Natural killer cell treated with Interleukin-12 subunit alpha and Interleukin-12 subunit beta and Interleukin-15 and Interleukin-18, amount 100 ng/mL, for 72 hours (primary cell): ENCODE measurements around the gene SLC25A18. TPM values are rescaled to one million over a fixed set of nuclear protein-coding genes. Genes with fewer than 3 reads are reported as not detected.

Experiments
- ATAC-seq, 2 donors: fragments of 150-1000 bp; cut with Tn5 transposase in 1 of 2; sonication (Bioruptor Pico), chemical (Tn5 transposase) in 1 of 2; 2 replicates each; pipeline ENCODE4 v1.10.0; 2021
- DNase-seq: peaks from one replicate; pipeline ENCODE4 v3.0.0; 2022; ENCODE audit warnings: low spot score
- H3K27ac Mint-ChIP-seq, 2 donors: 1 replicate in 1 of 2; 2 replicates in 1 of 2; pipeline ENCODE4 v1.8.0; 2022; ENCODE audit warnings: mixed read lengths in 2 of 2, mild to moderate bottlenecking in 1 of 2, moderate library complexity in 1 of 2
- H3K27me3 Mint-ChIP-seq, 2 donors: 1 replicate in 1 of 2; 2 replicates in 1 of 2; pipeline ENCODE4 v1.8.0; 2022; ENCODE audit warnings: mixed read lengths in 2 of 2
- H3K36me3 Mint-ChIP-seq: one replicate; pipeline ENCODE4 v1.8.0; 2022; ENCODE audit warnings: mixed read lengths
- H3K4me1 Mint-ChIP-seq, 2 donors: 1 replicate in 1 of 2; 2 replicates in 1 of 2; pipeline ENCODE4 v1.8.0; 2022; ENCODE audit warnings: low read depth in 2 of 2, mixed read lengths in 2 of 2, mild to moderate bottlenecking in 1 of 2
- H3K4me3 Mint-ChIP-seq: one replicate; pipeline ENCODE4 v1.8.0; 2022; ENCODE audit warnings: mixed read lengths
- H3K9me3 Mint-ChIP-seq: 2 replicates; pipeline ENCODE4 v1.8.0; 2022; ENCODE audit warnings: mixed read lengths
- total RNA-seq, 2 donors: library from RNA; stranded (reverse); gene quantifications; one replicate each; pipeline ENCODE4 v1.2.3, GENCODE V29; 2022

The SLC25A18 gene
- total RNA-seq, 2 donors from 2014 or later: not detected

DNA sequence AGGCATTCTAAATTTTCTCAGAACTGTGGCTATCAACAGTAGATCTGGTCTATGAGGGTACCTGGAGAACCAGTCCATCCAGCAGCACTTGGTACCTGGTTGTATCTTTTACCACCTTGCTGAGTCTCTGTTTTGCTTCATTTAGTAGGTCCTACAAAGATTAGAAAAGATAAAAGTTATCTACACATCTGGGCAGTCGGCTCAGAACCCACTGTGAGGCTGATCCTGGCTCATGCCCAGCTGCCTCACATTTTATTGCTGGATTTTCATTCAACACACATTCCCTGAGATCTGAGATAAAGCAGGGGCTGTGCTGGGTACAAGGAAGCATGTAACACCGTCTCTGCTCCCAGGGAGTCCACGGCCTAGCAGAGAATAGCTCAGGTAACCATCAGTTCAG, 37.7 kb downstream of the SLC25A18 start:
- Mint-ChIP-seq H3K4me3 (no peak overlapping the region), H3K27ac (no peak overlapping the region), H3K4me1 (peaks cover 0 to 7% of the 10 kb centered on the region in 2 donors), H3K27me3 (no peaks in the 10 kb centered on the region), H3K36me3 (peaks cover 14% of the 10 kb centered on the region), H3K9me3 (no peaks in the 10 kb centered on the region)
- DNase-seq: no peak
- ATAC-seq: no peak

GRCh38 chr22:17603668-17604067, 40.4 kb downstream of the SLC25A18 start:
- H3K27ac Mint-ChIP-seq: no peak overlapping the region

DNA sequence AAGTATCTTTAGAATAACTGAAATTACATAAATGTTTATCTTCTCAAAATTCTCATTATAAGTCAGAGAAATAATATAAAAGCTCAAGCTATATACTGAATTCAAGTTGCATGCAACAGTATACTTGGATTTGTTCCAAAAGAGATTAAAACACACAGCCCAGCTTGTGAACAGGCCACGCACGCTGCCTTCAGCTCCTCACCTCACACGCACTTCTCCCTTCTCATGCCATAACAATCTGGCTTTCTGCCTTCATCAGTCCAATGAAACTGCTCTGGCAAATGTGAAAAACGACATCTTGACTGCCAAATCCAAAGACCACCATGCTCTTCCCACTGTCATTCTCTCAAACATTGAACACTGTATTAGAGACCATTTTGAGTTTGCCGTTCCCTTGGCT, 43.2 kb downstream of the SLC25A18 start:
- ATAC-seq (no peak), DNase-seq (no peak)
- Mint-ChIP-seq H3K4me1 (no peaks in the 10 kb centered on the region), H3K36me3 (no peaks in the 10 kb centered on the region), H3K4me3 (no peak overlapping the region), H3K9me3 (no peaks in the 10 kb centered on the region), H3K27me3 (no peaks in the 10 kb centered on the region), H3K27ac (no peak overlapping the region)

More at GRCh38 chr22:17603668-17604067, 40.4 kb downstream of the SLC25A18 start:
- no peaks in the 10 kb centered on the region for H3K9me3 Mint-ChIP-seq
- H3K27me3 Mint-ChIP-seq: no peaks in the 10 kb centered on the region
- ATAC-seq (no peak), DNase-seq (no peak)
- H3K4me3 Mint-ChIP-seq: no peak overlapping the region
- peaks cover 0 to 3% of the 10 kb centered on the region in 2 donors for H3K4me1 Mint-ChIP-seq
- peaks cover 5% of the 10 kb centered on the region for H3K36me3 Mint-ChIP-seq

DNA sequence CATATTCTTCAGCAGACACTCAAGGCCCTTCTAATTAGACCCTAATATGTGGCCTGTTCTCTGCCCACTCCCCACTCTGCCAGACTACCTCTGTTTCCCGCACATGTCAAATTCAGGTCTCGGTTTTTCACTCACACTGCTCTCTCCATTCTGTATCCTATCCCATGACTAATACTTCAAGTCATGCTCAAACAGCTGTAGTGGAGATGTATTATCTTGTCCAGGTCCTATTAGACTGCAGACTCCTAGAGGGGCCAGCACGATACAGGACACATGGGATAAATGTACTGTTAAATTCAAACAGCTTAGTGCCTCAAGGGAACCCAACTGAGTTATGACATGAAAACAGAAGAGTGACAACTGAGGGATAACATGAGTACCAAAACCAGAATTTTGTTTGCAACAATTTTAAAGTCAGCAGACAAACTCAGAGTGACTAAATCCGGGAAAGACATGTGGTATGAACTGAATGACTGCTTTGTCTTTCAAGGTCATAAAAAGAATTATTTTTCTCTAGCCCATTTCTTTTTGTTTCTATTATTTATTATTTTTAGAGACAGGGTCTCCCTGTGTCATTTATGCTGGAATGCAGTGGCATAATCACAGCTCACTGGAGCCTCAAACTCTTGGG, 44.7 kb downstream of the SLC25A18 start:
- no peak overlapping the region for H3K27ac Mint-ChIP-seq
- H3K4me1 Mint-ChIP-seq: peaks cover 0 to 2% of the 10 kb centered on the region in 2 donors
- ATAC-seq (no peak), DNase-seq (no peak)
- no peaks in the 10 kb centered on the region for H3K9me3 Mint-ChIP-seq
- H3K27me3 Mint-ChIP-seq: no peaks in the 10 kb centered on the region
- H3K36me3 Mint-ChIP-seq: peaks cover 6% of the 10 kb centered on the region
- H3K4me3 Mint-ChIP-seq: no peak overlapping the region

- Mint-ChIP-seq H3K9me3 (no peaks in the 10 kb centered on the region), H3K27ac (no peak overlapping the region), H3K27me3 (no peaks in the 10 kb centered on the region), H3K4me1 (peaks cover 0 to 2% of the 10 kb centered on the region in 2 donors), H3K4me3 (no peak overlapping the region), H3K36me3 (peaks cover 6% of the 10 kb centered on the region)
- DNase-seq: no peak
- no peak for ATAC-seq
These were observed 48.8 kb downstream of the SLC25A18 start for GRCh38 chr22:17612057-17612456.

GRCh38 chr22:17613280-17613679, 50.0 kb downstream of the SLC25A18 start:
- no peak overlapping the region for H3K27ac Mint-ChIP-seq

GRCh38 chr22:17627961-17628405, 64.7 kb downstream of the SLC25A18 start:
- Mint-ChIP-seq H3K27me3 (no peaks in the 10 kb centered on the region), H3K4me1 (peaks cover 4 to 6% of the 10 kb centered on the region in 2 donors), H3K27ac (peak overlapping the region; percentile 78 to 96), H3K9me3 (no peaks in the 10 kb centered on the region), H3K36me3 (no peaks in the 10 kb centered on the region), H3K4me3 (peak overlapping the region; percentile 92)
- no peak for ATAC-seq
- no peak for DNase-seq

More at GRCh38 chr22:17613280-17613679, 50.0 kb downstream of the SLC25A18 start:
- ATAC-seq (no peak), DNase-seq (no peak)
- Mint-ChIP-seq H3K36me3 (peaks cover 6% of the 10 kb centered on the region), H3K9me3 (no peaks in the 10 kb centered on the region), H3K4me3 (no peak overlapping the region), H3K4me1 (peaks cover 0 to 2% of the 10 kb centered on the region in 2 donors), H3K27me3 (no peaks in the 10 kb centered on the region)

- Mint-ChIP-seq H3K4me3 (peak within 1 kb of the TSS; percentile 92), H3K27ac (peak within 1 kb of the TSS; percentile 78 to 96), H3K27me3 (no peaks in the 10 kb centered on the region), H3K9me3 (no peaks in the 10 kb centered on the region), H3K4me1 (peaks cover 4 to 5% of the 10 kb centered on the region in 2 donors), H3K36me3 (no peaks in the 10 kb centered on the region)
- DNase-seq (peak; percentile 95), ATAC-seq (peak; percentile 100)
These were observed 65.3 kb downstream of the SLC25A18 start, which contains the start of gene ATP6V1E1 for GRCh38 chr22:17628406-17629172. TSS of gene ATP6V1E1 (minus strand) at chr22:17628749. CDS start at chr22:17628635, 114 bp downstream.

DNA sequence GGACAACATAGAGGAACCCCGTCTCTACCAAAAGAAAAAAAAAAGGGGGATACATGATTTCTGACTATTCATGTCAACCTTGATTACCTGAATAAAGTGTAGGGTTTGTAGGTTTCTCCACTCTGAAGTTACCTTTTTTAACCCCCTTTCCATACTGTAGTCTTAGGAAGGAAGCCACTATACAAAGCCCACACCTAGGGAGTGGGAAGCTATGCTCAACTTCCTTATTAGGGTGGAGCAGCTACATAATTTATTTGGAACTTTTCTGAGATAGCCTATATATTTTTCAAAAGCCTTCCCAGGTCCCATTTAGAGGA, 65.8 kb downstream of the SLC25A18 start:
- peak overlapping the region; percentile 92 for H3K4me3 Mint-ChIP-seq
- H3K4me1 Mint-ChIP-seq: peaks cover 0 to 4% of the 10 kb centered on the region in 2 donors
- no peak for DNase-seq
- no peaks in the 10 kb centered on the region for H3K9me3 Mint-ChIP-seq
- no peak for ATAC-seq
- H3K27me3 Mint-ChIP-seq: no peaks in the 10 kb centered on the region
- no peaks in the 10 kb centered on the region for H3K36me3 Mint-ChIP-seq
- H3K27ac Mint-ChIP-seq: peak overlapping the region; percentile 78 to 96

DNA sequence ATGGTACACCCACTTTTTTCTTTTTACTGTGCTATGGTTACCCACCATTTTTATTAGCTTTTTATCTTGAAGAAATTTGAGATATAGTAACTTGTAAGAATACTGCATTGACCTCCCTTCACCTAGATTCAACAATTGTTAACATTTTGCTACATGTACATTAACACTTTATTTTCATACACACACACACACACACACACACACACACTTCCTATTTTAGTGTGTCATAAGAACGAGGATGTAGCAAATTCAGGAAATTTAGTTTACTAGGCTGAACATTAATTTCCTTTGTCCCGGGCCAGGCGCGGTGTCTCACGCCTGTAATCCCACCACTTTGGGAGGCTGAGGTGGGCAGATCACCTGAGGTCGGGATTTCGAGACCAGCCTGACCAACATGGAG, 66.3 kb downstream of the SLC25A18 start:
- peak overlapping the region in 1 of 2 donors; percentile 78 for H3K27ac Mint-ChIP-seq
- peak overlapping the region; percentile 92 for H3K4me3 Mint-ChIP-seq
- peaks cover 0 to 2% of the 10 kb centered on the region in 2 donors for H3K4me1 Mint-ChIP-seq
- H3K36me3 Mint-ChIP-seq: no peaks in the 10 kb centered on the region
- H3K27me3 Mint-ChIP-seq: no peaks in the 10 kb centered on the region
- DNase-seq: no peak
- no peaks in the 10 kb centered on the region for H3K9me3 Mint-ChIP-seq
- ATAC-seq: no peak

- no peaks in the 10 kb centered on the region for H3K36me3 Mint-ChIP-seq
- H3K4me3 Mint-ChIP-seq: no peak overlapping the region
- H3K4me1 Mint-ChIP-seq: no peaks in the 10 kb centered on the region
- H3K9me3 Mint-ChIP-seq: no peaks in the 10 kb centered on the region
- DNase-seq (no peak), ATAC-seq (no peak)
- no peak overlapping the region for H3K27ac Mint-ChIP-seq
- H3K27me3 Mint-ChIP-seq: no peaks in the 10 kb centered on the region
These were observed 67.8 kb downstream of the SLC25A18 start for GRCh38 chr22:17631076-17631565.

GRCh38 chr22:17633217-17633997, 70.1 kb downstream of the SLC25A18 start:
- Mint-ChIP-seq H3K4me3 (no peak overlapping the region), H3K36me3 (no peaks in the 10 kb centered on the region), H3K27ac (no peak overlapping the region), H3K4me1 (peaks cover 9% of the 10 kb centered on the region in 2 donors), H3K9me3 (peaks cover 2% of the 10 kb centered on the region), H3K27me3 (no peaks in the 10 kb centered on the region)
- no peak for DNase-seq
- no peak for ATAC-seq

- no peak for DNase-seq
- no peaks in the 10 kb centered on the region for H3K27me3 Mint-ChIP-seq
- H3K27ac Mint-ChIP-seq: no peak overlapping the region
- H3K9me3 Mint-ChIP-seq: peaks cover 2% of the 10 kb centered on the region
- H3K4me3 Mint-ChIP-seq: no peak overlapping the region
- ATAC-seq: no peak
- no peaks in the 10 kb centered on the region for H3K36me3 Mint-ChIP-seq
- peaks cover 10 to 12% of the 10 kb centered on the region in 2 donors for H3K4me1 Mint-ChIP-seq
These were observed 70.7 kb downstream of the SLC25A18 start for GRCh38 chr22:17633998-17634323.
